HG02981 (cell line): Measurements from ENCODE around the gene OBP2B.
"Not testable (repeated sequence)": the region's sequence is repeated elsewhere in the genome, so short reads cannot be mapped to it uniquely, and the experiment has no call there.

Experiments used
- ATAC-seq: cut with Tn5 transposase; IDR thresholded peaks from one replicate; pipeline ENCODE4 v1.9.1; 2021; ENCODE audit warnings: mild to moderate bottlenecking, moderate library complexity; ENCODE audit not compliant: unreplicated experiment

The OBP2B gene

DNA sequence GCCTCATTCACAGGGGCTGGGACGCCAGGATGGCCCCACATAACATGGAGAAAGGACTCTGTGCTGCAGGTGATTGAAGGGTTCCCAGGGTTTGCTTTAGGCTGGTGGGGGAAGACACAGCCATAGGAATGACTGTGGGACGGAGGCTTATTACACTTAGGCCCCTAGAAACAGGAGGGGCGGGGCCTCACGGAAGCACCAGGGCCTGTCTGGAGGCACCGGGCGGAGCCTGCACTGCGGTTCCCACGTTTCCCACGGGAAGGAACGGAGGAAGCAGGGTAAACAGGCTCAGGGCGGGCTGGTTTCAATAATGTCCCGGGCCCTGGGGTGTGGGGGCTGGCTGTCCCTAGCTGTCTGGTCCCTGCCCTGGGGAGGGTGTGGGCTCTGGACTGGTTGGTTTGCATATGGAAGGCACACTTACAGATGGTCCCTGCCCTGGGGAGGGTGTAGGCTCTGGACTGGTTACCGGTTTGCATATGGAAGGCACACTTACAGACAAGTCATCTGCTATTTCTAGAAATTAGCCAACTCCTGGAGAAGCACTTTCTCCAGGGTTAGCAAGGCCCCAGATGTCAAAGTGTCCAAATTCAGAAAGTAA is 14.2 kb upstream of the OBP2B start:
- not testable (repeated sequence) for ATAC-seq

DNA sequence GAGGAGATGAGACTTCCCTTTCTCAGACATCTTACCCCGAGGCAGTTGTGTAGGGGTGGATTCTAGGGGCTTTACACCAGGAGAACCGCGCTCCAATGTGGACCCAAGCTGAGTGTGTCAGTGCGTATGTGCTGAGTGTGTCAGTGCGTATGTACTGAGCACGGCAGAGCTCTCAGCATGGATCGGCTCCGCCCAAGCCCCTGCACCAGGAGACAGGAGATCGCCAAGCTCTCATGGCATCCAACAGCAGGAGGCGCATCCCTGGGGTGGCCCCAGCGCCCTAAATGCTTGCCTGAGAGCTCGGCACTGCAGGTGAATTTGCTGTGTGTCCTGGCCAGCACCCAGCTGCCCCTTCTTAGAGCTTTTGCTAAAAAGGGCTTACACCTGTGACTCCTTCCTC is 12.9 kb upstream of the OBP2B start:
- not testable (repeated sequence) for ATAC-seq

DNA sequence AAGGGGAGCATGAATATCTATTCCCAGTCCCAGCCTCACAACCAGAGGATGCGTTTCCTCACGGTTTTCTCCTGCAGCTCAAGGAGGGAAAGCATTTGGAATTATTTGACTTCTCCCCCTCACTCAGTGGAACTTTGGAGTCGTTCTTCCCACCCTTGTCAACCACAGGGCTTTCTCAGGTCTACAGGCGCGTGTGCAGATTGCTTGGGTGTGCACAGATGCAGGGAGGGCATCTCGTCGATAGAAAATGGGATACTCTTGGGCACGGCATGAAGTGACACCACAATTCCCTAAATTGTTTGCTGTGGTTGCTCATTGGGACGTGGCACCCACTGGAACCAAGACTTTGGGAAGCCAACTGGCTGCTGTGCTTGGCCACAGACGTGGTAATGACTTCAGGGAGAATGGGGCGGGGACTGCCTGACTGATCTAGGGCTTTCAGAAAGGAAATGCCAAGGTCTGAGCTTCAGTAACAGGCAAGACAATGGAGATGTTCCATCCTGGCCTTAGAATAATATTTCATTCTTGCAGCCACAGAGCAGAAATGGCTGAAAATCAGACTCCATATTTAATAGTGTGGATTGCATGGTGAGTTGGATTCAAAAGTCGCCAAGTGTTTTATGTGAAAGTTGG is 12.2 kb upstream of the OBP2B start:
- ATAC-seq, result no peak

DNA sequence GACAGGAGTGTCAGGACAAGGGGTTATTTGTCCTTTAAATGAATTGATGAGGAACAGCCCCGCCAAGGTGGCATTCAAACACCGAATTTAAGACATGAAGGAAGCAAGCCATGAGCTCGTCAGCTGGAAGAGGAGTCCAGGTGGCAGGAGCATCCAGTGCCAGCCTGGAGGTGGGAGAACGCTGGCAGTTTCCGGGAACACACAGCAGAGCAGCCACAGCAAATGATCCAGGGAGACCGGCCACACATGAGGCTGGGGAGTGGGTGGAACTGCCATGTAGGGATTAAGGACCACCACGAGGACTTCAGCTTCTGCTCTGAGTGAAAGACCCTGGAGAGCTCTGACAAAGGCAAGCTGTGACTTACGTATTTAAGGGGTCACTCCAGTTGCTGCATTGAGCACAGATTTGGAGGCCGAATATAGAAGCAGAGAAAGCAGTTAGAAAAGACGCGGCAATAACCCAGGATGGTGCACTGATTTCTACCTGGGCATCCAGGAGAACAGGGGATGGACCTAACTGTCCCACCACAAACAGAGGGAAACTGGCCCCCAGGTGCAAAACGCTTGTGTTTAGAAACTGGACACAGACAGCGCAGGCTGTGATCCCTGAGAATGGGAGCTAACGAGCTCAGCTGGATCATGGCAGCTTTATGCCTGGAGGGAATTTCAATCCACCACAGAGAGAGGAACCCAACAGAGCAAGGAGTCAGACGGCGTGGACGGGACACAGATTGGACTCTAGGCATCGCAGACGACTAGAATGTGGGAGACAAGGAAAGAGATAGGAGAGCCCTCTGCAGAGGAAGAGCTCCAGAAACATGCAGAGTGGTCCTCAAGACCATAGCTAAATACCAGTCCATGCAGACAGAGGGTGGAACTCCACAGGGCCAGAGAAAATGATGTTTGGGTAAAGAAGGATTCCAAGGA is 9.3 kb upstream of the OBP2B start:
- ATAC-seq, result not testable (repeated sequence)

DNA sequence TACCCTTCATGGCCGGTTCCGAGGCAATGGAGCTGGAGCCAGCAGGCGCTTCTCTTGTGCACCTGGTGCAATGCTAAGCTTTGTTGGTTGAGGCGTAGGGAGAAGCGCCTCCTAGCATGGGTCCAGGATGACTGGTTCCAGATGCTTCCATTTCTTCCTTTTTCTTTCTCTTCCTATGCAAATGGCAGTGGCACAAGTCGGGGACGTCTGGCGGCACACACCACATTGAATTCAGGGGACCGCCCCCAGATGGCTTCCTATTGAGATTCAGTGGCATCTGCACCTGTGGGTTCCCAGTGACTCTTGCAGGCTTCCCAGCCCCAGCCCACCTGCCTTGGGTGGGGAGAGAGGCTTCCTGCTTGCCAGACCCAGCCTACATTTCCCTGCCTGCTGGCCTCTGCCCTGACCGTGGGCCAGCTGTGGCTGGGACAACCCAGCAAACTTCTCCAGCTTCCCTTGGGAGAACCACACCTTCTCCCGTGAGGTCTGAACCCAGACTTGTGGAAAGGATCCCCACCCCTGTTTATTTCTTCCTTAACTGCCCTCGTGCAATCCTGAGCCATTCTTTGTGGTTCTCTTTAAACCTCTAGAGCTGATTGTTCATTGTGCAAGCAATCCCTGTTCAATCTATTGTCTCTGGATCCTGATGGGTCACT is 8.4 kb upstream of the OBP2B start:
- ATAC-seq, result not testable (repeated sequence)

DNA sequence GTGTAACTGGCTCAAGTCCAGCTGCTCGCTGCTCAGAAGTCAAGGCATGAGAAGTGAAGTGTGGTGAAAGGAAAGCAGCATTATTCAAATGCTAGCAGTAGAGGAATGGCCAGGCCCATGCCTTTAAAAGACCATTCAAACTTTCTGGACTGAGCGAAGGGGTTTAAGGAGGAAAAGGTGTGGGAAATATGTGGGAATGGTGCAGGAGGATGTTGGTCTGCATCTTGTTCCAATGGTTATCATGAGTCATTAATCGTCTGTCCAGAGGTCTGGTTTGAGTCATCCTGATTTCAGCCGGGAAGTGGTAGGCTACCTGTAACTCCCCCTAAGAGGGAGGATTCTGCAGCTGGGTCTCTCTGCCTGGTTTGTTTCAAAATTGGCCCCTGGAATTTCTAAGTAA is 5.2 kb upstream of the OBP2B start:
- not testable (repeated sequence) for ATAC-seq

DNA sequence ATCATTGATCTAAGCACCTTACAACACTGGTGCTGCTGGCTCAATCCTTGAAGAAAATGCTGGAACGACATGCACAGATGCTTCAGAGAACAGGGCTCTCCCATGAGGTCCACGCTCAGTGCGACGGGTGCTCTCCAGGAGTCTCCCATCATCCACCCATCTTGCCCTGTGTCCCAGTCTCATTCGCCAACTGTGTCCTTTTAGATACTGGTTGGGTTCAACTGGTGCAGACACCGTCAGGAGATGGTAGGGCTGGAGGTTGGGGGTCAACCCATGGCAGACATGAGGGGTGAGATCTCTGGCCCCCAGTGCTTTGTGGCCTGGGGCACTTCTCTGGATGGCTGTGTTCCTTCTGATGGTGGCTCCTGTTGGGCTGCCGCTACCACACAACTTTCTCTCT is 1.6 kb upstream of the OBP2B start:
- ATAC-seq, result no peak

DNA sequence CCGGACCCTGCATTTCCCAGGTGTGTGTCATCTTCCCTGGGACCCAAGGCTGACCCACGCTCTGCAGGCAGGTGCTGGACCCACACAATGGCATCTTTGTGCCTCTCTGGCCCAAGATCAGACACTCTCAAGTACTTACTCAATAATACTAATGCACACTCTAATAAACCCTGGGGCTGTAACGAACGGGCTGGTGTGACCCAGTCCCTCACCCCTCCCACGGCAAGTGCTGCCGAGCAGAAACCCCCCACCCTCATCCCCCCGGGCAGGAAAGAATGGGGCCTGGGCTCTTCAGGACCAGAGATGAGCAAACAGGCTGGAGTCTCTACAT is 1.1 kb upstream of the OBP2B start:
- ATAC-seq, result no peak

DNA sequence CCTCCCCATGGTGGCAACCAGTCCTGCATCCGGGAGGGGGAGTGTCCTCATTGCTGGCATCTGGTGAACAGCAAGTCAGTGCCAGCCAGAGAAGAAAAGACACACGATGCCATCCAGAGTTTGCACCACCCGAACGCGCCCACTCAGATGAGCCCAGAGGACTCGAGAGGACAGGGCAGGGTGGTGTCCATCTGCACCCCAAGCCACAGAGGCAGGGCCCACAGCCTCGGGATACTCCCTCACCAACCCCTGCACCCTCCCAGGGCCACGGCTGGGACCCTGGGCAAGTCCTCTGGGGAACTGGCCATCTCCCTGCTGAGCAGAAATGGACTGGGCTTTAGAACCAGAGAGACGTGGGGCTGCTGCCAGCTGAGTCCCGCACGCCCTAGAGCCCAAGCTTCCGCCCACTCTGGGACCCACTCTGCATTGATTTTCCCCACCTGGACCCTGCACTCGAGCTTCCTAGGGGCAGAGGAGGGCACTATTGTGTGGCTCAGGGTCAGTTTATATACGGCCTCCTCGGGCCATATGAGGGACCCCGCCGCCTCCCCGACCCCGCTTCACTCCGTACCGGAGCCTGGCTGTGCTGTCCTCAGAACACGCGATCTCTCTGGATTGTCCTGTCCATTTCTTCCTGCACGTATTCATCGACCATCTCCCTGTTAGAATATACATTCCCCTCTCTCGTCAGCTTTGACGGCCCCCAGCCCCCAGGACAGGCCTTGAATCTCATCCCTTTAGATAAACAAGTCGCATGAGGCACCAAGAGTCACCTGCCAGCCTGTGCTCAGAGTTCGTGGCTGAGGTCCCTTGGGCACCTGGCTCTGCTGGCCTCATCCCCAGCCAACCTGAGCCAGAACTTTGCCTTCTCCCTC is 514 bp upstream of the OBP2B start:
- ATAC-seq, result not testable (repeated sequence)

DNA sequence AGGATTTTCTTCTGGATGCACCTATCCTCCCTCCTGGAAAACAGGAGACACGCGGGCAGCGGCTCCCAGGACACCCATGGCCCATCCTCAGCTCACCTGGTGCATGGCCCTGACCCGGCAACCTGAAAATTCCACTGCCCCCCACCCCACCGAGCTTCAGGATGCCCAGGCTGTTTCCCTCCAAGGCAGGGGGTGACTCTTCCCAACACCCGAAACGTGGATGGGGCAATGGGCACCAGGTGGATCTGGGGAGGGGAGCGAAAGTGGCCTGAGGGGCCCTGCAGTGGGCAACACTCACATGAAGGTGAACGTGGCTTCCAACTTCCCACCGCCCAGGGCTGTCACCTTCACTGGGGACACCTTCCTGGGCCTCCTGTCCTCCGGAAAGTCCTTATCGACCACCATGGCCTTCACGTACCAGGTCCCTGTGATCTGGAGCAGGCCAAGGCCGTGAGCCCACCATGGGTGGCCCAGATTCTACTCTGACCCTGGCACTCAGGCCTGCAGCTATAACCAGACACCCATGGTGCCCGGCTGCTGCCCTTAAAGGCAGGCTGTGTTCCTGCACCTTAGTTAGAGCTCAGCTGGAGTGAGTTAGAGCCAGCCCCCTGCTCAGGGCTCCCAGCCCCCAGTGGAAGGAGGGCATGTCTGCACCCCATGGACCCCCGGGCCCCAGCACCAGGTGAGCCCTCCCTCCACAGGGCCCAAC is 725 bp downstream of the OBP2B start:
- ATAC-seq, result not testable (repeated sequence)

DNA sequence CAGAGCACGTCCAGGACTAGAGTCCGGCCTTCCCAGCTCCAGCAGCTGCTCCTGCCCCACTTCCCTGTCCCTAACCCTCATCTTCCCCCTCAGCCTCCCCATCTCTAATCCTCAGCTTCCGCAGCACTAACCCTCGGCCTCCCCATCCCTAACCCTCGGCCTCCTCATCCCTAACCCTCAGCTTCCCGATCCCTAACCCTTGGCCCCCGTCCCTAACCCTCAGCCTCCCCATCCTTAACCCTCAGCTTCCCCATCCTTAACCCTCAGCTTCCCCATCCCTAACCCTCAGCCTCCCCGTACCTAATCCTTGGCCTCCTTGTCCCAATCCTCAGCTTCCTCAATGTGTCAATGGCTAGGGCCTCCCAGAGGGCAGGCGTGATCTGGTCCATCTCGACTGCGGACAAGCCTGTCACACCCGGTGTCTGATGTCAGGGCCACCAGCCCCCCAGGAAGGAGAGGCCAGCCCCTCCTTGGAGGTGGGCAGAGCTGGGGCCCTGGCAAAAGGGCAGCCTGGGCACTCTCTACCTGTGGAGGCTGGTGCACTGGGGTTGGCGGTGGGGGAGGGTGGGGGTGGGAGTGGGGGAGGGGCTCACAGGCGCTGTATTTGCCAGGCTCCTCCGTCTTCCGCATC is 1.4 kb downstream of the OBP2B start:
- no peak for ATAC-seq

DNA sequence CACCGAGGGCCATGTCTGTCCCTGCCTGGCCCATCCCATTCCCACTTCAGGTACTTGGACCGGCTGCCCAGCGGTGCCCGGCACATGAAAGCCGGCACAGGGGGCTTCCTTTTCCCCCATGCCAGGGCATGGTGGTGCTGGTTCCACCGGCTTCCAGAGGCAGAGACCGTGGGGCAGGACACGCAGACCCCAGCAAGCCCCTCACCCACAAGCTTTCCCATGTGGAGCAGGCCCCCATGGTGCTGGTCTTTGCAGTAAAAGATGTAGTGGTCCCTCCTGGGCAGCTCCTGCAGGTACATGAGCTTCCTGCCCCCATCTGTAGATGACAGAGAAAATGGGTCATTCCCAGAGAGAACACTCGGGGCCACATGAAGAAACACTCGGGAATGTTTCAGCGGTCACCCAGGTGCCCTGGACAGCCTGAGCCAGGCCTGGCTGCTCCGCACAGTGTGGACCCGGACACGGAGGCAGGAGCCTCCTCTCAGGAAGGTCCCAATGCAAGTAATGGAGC is 2.0 kb downstream of the OBP2B start:
- no peak for ATAC-seq

DNA sequence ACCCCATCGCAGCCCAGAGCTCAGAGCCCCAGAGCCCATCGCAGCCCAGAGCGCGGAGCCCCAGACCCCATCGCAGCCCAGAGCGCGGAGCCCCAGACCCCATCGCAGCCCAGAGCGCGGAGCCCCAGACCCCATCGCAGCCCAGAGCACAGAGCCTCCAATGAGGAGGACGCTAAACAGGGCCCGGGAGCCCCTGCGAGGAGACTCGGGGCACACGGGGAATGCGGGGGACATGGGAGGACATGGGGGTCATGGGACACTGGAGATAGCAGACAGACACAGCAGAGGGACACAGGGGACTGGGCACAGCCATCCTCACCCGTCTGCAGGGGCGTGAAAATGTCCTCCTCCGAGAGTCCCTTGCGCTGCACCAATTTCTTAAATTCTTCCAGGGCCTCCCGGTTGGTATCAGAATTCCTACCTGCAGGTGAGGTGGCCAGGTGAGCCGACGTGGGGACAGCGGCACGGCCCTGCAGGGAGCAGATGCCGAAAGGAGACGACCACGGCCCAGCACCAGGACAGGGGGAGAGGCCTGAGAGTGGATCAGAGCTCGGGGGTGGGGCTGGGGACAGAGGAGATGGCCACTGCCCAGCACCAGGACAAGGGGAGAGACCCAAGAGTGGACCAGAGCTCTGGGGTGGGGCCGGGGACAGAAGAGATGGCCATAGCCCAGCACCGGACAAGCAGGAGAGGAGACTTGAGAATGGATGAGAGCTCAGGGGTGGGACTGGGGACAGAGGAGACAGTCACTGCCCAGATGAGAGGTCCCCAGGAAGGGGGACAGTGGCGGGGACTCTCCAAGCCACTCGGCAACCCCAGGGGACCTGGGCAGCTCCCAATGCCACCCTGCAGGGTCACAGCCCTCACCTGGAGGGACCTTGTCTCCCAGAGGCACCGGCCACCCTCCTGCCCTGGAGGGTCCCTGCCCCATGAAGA is 2.8 kb downstream of the OBP2B start:
- no peak for ATAC-seq

DNA sequence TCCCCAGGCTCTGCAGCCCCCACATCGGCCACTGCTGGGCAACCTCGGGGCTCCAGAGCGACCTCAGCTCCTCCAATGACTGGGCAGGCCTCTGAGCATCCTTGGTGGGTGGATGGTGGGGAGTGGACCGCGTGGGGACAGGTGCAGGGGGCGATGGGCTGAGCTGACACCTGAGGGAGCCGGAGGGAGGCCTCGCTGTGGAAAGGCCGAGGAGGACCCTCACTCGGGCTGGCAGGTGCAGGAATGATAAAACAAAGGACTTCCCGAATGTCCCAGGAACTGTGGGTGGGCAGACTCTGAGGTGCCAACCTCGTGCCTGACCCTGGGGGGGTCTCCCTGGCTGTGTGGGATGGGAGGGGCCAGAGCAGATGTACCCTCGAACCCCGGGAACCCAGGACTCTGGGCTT is 3.6 kb downstream of the OBP2B start:
- not testable (repeated sequence) for ATAC-seq

DNA sequence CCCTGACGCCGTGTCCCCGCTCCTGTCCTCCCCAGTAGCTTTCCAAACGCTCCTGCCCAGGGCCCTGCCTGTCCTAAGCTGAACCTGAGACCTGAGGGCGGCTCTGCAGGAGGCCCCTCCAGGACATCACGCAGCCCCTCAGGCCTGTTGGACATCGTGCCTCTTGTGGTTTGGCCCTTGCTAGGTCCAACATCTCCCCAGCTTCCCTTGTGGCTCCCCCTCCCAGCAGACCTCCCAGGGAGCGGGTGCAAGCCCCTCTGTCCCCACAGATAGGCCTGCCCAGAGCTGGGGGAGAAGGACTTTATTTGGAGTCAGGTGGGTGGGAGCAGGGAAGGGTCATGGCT is 4.1 kb downstream of the OBP2B start:
- ATAC-seq, result no peak

DNA sequence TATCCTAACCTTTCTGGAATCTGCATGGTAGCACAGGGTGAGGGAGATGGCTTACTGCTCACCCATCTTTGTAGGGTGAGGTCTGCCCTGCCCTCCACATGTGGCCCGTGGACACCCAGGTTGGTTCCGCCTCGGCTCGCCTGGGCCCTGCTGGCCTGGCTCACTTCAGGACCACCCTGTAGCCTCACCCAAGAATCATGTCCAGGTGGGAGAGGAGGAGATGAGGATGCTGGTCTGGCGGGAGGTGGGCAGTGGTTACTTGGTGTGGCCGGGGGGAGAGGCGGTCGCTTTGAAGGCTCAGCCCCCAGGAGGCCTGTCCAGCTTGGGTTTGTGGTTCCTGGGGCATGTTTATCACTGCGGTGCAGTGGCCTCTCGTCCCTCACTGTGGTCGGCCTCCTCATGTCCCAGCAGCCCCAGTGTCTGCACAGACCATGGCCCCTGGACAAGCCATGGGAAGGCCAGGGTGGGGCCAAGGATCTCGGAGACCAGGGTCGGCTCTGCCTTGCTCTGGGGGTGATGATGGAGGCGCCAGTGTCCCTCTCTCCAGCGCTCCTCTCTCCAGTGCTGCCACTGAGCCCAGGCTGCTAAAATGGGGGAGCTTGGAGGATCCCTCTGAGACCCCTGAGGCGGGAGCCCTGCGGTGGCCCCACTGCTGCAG is 4.6 kb downstream of the OBP2B start:
- ATAC-seq, result no peak

DNA sequence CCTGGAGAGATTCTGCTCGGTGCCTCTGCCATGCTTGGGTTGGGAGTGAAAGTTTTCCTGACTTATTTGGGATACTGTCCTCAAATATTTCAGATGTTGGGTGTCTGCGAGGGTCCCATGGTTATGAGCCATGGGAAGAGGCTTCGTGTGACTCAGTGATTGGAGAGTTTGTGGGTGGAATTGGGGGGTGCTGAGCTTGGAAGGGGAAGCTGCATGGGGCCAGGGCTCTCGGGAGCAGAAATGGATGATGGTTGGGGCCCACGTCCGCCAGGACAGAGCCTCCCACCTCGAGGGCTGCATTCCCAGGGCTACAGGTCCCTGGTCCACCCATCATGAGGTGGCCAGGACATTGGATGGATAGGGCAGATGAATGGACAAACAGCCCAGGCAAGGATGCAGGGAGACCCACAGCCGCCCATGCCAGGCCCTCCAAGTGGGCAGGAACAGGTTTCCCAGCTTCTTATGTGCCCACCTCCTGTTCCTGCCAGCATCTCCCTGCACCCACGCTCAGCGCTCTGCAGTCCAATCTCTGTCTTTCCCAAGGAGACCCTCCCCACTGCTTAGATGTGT is 5.5 kb downstream of the OBP2B start:
- ATAC-seq, result no peak
